GM19328 (cell line): ENCODE data around the gene HIPK1.

Experiments
- ATAC-seq: cut with Tn5 transposase; IDR thresholded peaks from one replicate; pipeline ENCODE4 v1.9.1; 2021; ENCODE audit warnings: mild to moderate bottlenecking, moderate library complexity; ENCODE audit not compliant: unreplicated experiment

Gene HIPK1

DNA sequence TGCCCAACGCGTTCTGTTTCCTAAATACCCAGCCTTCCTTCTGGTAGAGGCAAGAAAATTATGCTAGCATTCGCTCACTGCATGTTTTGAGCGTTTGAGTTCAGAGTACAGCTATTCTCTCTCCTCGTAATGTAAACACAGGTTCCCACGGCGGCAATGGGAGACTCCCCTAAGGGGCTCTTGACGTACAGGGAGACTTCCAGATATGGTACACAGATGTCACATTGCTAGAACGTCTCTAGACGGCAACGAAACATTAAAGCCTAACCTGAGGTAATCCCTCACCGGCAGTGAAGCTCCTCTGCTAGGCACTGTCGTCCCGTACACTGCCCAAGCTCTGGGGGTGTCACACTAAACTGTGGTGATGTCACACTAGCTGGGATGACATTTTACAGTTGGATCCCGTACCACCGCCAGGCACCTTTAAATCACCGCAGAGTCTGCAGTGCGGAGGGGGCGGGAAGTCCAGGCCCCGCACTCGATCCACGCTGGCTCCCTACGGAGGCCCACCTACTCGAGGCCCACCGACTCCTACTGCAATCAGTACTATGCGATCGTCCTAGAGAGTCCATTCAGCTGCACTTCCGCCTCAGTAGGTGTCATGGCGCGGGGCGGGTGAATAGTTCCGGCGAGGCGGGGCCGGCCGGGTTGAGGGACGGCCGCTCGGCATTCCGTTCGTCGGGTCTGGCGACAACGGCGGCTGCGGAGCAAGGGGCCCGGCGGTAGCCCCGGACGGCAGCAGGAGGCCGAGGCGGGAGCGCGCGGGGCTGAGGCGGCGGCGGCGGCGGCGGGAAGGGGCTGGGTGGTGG is at the start of gene HIPK1:
HIPK1 (plus strand) TSS at position 384 of the 809 bp plus-strand sequence.
- peak; percentile 58 for ATAC-seq

DNA sequence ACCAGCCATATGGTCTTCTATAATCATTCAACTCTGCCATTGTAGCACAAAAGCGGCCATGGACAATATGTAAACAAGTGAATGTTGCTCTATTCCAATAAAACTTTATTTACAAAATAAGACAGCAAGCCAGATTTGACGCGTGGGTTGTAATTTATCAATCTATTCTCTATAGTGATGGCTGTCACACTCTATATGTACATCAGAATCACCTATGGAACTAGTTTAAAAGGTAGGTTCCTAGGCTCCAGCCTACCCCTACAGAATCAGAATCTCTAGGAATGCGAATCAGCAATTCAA is 49.4 kb upstream of the HIPK1 start:
- no peak for ATAC-seq

DNA sequence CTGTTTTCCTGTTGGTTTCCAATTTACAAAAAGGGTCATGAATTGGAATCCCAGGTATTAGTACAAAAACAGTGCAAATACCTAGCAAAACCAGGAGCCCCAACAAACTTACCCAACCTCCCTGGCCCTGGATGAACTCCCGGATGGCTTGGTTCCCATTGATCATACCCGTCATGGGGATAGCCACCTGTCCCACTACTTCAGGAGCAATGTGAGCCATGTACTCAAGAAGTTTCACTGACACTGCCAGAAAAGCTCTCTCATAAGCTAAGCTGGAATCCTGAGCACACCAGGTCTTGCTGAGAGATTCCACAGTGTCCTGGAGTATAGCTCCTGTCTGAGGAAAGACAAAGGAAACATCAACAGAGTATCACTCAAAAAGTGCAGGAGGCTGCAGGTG is 47.5 kb upstream of the HIPK1 start:
- no peak for ATAC-seq

GRCh38 chr1:113886417-113887401 is 42.4 kb upstream of the HIPK1 start:
- ATAC-seq, result no peak

GRCh38 chr1:113887402-113888175 is 41.5 kb upstream of the HIPK1 start, which contains the start of gene BCL2L15:
TSS of gene BCL2L15 (minus strand) at chr1:113887581. CDS start at chr1:113887375, 206 bp downstream.
- no peak for ATAC-seq

DNA sequence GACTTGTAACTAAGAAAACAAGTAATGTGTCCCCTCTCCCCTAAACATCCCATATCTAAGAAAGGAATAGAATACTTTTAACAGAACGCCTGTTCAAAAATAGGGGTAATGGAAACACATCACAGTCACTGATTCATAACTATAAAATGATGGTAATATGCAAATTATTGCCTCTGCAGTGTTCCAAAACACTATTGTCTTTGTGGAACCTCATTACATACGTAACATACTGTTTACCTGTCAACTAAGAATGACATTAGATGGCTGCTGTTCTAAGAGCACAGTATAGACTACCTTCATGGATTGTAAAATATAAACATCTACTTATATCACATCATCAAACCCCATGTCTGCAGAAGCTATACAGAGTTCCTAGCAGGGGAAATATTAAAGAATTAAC is 38.3 kb upstream of the HIPK1 start:
- no peak for ATAC-seq

- ATAC-seq, result no peak
Measured at GRCh38 chr1:113891631-113892220, 37.4 kb upstream of the HIPK1 start.

- no peak for ATAC-seq
Measured at GRCh38 chr1:113893267-113893666, 35.9 kb upstream of the HIPK1 start.

GRCh38 chr1:113895098-113895497 is 34.0 kb upstream of the HIPK1 start:
- ATAC-seq, result no peak

DNA sequence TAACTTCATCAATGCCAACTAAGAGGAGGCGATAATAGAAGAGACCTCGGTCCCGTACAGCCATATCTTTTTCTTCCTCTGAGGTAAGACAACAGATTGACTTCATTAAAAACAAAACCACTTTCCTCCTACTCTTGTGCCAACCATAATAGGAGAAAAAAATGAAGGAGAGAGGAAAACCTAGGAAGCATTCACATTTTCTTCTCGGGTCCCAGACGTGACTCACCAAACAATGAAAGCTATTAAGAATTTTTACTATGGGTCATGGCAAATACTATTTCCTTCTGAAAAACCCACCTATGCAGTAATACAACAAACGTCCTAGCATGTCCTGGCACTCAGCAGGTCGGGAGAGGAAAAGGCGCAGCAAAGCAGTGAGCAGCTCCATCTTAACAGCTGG is 33.2 kb upstream of the HIPK1 start:
- ATAC-seq, result no peak

DNA sequence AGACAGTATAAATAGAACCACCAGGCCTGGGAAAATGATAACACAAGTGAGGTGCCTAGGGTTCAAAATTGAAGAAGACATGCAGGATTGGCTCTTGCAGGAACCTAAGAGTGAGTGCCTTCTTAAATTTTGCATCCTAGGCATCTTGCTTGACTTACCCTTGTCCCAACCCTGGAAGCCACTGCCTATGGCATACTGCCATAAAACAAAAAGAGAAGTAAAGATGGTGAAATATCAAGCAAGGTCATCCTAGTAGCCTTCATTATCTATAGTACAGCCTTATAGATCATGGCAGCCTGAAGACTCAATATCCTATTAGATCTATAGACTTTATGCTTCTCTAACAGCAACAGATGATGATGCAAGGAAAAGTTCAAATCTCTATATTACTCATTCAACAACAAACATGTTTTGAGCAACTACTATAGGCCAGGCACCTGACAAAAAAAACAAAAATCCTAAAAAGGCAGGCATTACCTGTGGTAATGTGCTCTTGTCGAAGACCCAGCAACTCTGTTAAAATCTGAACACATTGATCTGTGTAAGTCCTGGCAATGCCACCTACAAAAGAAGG is 30.8 kb upstream of the HIPK1 start:
- ATAC-seq, result no peak

DNA sequence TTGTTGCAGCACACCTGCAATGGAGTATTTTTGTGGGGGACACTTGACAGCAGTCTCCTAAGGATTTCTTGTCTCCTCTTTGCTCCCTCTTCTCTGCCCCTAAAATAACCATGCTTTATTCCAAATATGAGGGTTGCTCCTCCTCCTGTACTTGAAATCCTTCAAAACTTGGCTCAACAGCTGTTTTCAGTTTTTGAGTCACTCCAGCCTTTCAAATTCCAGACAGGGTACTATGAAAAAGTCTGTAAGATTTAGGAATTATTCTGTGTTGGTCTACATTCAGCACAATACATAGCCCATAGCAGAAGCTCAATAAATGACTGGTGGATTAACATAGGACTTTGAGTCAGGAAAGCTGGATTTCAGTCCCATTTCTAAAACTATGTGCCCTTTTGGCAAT is 30.0 kb upstream of the HIPK1 start:
- ATAC-seq, result no peak

DNA sequence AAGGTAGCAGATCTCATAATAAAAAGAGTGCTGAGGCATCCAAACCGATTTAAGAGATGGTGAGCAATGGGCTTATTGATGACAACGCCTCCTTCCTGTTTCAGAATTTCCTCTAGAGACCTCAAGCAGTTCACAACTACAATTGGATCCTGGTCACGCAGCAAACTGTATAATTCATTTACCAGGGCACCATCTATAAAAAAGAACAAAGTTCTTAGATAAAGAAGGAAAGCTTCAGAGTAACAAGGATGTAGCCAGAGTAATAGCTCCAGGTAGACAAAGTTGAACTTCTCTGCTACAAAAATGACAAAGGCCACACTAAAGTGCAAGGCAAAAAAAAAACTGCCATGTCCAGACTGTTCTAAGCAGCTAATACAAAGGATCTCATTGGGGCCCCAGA is 27.9 kb upstream of the HIPK1 start:
- ATAC-seq, result no peak

- ATAC-seq, result no peak
Measured at GRCh38 chr1:113903501-113904292, 25.4 kb upstream of the HIPK1 start.

DNA sequence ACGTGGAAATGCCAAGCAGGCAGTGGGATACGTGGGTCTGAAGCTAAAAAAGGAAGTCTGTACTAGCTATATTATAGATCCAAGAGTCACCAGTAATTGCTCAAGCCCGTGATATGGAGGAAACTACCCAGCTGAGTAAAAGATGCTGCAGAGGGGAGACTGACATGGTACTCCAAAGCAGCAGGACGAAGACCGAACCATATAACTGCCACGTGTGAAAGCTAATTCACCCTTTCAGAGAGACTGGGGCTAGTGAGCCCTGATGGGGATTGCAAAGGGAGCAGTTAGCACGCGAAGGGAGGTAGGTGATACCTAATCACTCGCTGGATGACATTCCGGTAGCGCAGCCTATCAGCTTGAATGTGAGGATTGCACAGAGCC is 24.8 kb upstream of the HIPK1 start:
- ATAC-seq, result peak; percentile 34

DNA sequence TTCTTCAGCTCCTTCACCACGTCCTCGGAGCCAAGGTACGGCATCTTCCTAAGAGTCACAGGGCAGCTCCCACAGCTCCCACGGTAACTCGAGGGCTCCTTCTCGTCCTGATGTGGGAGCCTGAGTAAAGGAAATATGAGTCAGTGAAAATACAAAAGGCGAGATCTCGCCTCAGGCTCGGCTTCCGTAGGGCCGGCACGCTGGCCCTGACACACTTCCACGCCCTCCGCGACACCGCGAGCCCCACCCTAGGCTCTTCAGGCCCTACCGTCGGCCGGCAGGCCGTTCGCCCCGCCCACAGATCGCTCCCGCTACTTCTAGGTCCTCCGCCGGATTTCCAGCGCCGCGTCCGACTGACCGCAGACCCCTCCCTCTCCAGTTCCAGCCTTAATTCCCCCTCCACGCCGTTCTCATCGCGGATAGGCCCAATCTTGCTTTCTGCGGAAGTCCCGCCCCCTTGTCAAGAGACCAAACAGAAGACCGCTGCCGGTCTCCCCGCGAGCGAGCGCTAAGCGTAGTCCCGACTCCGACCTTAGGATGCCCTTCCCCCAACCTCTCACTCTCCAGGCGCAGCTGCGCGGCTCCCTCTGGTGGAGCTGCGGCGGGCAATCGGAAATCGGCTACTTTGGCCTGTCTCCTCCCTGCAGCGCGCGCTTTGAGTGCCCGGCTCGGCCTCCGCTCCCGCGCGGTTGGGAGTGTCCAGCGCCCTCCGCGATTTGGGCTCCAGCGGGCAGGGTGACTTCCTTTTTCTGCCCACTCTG is 24.3 kb upstream of the HIPK1 start, which contains the start of the genes AP4B1 and DCLRE1B:
AP4B1 (minus strand) TSS at position 126 of the 761 bp plus-strand sequence; CDS start at position 44, 82 bp downstream.
DCLRE1B (plus strand) TSS at position 653 of the 761 bp plus-strand sequence. CDS start 261 bp downstream, outside the sequence.
- ATAC-seq, result peak; percentile 91

DNA sequence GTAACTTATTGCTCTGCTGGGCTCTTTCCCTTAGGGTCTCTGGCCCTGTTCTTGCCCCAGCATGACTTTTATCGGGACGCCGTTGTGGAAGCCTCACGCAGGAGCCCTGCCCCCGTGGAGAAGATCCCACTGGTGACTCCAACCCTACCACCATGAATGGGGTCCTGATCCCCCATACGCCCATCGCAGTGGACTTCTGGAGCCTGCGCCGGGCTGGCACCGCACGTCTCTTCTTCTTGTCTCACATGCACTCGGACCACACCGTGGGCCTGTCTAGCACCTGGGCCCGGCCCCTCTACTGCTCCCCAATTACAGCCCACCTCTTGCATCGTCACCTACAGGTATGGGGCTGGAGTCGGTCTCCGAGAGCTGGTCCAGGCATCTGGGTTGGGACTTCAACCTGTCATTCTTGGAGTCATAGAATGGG is 23.7 kb upstream of the HIPK1 start:
- peak; percentile 0 for ATAC-seq

GRCh38 chr1:113912594-113913311 is 16.4 kb upstream of the HIPK1 start:
- no peak for ATAC-seq
